ENCODE measurements around the gene ZGPAT. TPM values are rescaled to one million over a fixed set of nuclear protein-coding genes. Genes with fewer than 3 reads are reported as not detected.

Gene ZGPAT
- total and polyA plus RNA-seq, 2 of the 13 experiments (the other 11 are each of a cell fraction or from before 2014, with no cell fraction given) = 23.0 to 41.9 TPM

DNA sequence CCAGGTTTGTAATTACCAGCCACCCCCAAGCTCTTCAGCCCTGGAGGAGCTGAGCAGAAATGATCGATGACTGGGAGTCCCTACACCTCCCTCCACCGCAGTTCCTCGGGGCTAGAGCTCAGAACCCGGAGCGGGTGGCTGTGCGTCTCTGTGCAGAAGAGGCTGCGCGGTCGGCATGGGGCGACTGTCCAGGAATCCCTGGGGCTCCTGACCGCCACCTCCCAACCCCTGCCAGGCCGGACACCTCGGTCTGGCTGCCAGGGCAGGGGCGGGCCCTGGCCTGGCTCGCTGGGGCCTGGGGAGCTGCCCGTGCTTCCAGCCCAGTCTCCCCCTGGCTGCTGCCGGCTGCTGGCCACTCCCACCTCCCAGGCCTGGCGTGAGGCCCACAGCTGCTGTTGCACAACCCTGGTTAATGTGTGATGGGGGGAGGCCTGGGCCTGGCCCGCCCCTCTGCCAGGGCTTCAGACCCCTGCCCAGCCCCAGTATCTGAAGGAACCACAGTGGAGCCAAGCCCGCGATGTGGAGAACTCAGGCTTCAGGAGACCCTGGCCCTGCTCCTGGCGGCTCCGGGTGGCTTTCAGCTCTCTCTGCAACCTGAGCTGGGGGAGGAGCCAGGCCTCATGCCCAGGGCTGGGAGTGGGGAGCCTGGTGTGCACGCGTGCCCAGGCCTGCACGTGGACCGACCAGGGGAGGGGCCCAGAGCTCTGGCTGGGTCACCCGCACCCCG lies 33.0 kb downstream of the ZGPAT start (continued):
- TF ChIP-seq, protein P1, sequence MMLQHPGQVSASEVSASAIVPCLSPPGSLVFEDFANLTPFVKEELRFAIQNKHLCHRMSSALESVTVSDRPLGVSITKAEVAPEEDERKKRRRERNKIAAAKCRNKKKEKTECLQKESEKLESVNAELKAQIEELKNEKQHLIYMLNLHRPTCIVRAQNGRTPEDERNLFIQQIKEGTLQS (CRISPR knock-in tag; IDR thresholded peaks at IDR 0.05) = peak; percentile 43; the same call in 1 of the 2 replicates
- TF ChIP-seq, protein P2, sequence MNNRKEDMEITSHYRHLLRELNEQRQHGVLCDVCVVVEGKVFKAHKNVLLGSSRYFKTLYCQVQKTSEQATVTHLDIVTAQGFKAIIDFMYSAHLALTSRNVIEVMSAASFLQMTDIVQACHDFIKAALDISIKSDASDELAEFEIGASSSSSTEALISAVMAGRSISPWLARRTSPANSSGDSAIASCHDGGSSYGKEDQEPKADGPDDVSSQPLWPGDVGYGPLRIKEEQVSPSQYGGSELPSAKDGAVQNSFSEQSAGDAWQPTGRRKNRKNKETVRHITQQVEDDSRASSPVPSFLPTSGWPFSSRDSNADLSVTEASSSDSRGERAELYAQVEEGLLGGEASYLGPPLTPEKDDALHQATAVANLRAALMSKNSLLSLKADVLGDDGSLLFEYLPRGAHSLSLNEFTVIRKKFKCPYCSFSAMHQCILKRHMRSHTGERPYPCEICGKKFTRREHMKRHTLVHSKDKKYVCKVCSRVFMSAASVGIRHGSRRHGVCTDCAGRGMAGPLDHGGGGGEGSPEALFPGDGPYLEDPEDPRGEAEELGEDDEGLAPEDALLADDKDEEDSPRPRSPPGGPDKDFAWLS (CRISPR knock-in tag; IDR thresholded peaks at IDR 0.05; ENCODE audit: borderline replicate concordance) = 0 out of 2 replicates have a peak, but pooled peaks have one; percentile 8
- TF ChIP-seq, protein P3, sequence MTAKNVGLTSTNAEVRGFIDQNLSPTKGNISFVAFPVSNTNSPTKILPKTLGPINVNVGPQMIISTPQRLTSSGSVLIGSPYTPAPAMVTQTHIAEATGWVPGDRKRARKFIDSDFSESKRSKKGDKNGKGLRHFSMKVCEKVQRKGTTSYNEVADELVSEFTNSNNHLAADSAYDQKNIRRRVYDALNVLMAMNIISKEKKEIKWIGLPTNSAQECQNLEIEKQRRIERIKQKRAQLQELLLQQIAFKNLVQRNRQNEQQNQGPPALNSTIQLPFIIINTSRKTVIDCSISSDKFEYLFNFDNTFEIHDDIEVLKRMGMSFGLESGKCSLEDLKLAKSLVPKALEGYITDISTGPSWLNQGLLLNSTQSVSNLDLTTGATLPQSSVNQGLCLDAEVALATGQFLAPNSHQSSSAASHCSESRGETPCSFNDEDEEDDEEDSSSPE (CRISPR knock-in tag; IDR thresholded peaks at IDR 0.05) = peak; percentile 83
- TF ChIP-seq ZNF441 (CRISPR knock-in tag; IDR thresholded peaks at IDR 0.05; ENCODE audit: borderline replicate concordance) = peak; percentile 68; the same call in 1 of the 2 replicates
- TF ChIP-seq ZNF232 (CRISPR knock-in tag; IDR thresholded peaks at IDR 0.05; ENCODE audit: borderline replicate concordance) = peak; percentile 97
- TF ChIP-seq, protein P4, sequence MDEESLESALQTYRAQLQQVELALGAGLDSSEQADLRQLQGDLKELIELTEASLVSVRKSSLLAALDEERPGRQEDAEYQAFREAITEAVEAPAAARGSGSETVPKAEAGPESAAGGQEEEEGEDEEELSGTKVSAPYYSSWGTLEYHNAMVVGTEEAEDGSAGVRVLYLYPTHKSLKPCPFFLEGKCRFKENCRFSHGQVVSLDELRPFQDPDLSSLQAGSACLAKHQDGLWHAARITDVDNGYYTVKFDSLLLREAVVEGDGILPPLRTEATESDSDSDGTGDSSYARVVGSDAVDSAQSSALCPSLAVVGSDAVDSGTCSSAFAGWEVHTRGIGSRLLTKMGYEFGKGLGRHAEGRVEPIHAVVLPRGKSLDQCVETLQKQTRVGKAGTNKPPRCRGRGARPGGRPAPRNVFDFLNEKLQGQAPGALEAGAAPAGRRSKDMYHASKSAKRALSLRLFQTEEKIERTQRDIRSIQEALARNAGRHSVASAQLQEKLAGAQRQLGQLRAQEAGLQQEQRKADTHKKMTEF (CRISPR knock-in tag; IDR thresholded peaks at IDR 0.05) = peak; percentile 98
- 0 out of 2 replicates have a peak, but pooled peaks have one; percentile 3 for TF ChIP-seq CENPX (CRISPR knock-in tag; IDR thresholded peaks at IDR 0.05)
- TF ChIP-seq ZNF605 (CRISPR knock-in tag; IDR thresholded peaks at IDR 0.05) = peak; percentile 97
- TF ChIP-seq, protein P5, sequence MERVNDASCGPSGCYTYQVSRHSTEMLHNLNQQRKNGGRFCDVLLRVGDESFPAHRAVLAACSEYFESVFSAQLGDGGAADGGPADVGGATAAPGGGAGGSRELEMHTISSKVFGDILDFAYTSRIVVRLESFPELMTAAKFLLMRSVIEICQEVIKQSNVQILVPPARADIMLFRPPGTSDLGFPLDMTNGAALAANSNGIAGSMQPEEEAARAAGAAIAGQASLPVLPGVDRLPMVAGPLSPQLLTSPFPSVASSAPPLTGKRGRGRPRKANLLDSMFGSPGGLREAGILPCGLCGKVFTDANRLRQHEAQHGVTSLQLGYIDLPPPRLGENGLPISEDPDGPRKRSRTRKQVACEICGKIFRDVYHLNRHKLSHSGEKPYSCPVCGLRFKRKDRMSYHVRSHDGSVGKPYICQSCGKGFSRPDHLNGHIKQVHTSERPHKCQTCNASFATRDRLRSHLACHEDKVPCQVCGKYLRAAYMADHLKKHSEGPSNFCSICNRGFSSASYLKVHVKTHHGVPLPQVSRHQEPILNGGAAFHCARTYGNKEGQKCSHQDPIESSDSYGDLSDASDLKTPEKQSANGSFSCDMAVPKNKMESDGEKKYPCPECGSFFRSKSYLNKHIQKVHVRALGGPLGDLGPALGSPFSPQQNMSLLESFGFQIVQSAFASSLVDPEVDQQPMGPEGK (CRISPR knock-in tag; IDR thresholded peaks at IDR 0.05) = peak; percentile 100
- TF ChIP-seq, protein P6, sequence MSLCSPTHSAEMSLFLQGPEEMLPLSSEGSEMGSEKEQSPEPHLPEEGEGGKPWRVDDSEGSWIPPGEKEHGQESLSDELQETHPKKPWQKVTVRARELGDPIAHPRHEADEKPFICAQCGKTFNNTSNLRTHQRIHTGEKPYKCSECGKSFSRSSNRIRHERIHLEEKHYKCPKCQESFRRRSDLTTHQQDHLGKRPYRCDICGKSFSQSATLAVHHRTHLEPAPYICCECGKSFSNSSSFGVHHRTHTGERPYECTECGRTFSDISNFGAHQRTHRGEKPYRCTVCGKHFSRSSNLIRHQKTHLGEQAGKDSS (CRISPR knock-in tag; IDR thresholded peaks at IDR 0.05; ENCODE audit: borderline replicate concordance, low read depth) = peak; percentile 98
- no peak for TF ChIP-seq ZNF589 (CRISPR knock-in tag; conservative IDR thresholded peaks at IDR 0.05)
- TF ChIP-seq ETV5 (CRISPR knock-in tag; IDR thresholded peaks at IDR 0.05; ENCODE audit: borderline replicate concordance) = peak; percentile 84
- no peak for TF ChIP-seq CHD2 (IDR thresholded peaks at IDR 0.05; ENCODE audit: low read depth, low read length)
- TF ChIP-seq, protein P7, sequence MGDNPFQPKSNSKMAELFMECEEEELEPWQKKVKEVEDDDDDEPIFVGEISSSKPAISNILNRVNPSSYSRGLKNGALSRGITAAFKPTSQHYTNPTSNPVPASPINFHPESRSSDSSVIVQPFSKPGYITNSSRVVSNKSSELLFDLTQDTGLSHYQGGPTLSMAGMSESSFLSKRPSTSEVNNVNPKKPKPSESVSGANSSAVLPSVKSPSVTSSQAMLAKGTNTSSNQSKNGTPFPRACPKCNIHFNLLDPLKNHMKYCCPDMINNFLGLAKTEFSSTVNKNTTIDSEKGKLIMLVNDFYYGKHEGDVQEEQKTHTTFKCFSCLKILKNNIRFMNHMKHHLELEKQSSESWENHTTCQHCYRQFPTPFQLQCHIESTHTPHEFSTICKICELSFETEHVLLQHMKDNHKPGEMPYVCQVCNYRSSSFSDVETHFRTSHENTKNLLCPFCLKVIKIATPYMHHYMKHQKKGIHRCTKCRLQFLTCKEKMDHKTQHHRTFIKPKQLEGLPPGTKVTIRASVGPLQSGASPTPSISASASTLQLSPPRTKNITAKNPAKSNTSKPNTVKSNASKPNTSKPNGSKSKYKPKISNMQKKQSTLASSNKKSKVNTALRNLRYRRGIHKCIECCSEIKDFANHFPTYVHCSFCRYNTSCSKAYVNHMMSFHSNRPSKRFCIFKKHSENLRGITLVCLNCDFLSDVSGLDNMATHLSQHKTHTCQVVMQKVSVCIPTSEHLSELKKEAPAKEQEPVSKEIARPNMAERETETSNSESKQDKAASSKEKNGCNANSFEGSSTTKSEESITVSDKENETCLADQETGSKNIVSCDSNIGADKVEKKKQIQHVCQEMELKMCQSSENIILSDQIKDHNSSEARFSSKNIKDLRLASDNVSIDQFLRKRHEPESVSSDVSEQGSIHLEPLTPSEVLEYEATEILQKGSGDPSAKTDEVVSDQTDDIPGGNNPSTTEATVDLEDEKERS (CRISPR knock-in tag; IDR thresholded peaks at IDR 0.05) = peak; percentile 78; the same call in 1 of the 2 replicates
- peak; percentile 95 for TF ChIP-seq ZNF33B (CRISPR knock-in tag; IDR thresholded peaks at IDR 0.05)
- TF ChIP-seq HIVEP1 (CRISPR knock-in tag; IDR thresholded peaks at IDR 0.05) = peak; percentile 99
- no peak for TF ChIP-seq TCF7L2 (IDR thresholded peaks at IDR 0.05; ENCODE audit: low read depth, low read length)
